A549 (cell line): ENCODE results near the gene NHLRC2. TPM values are rescaled to one million over a fixed set of nuclear protein-coding genes. Genes with fewer than 3 reads are reported as not detected.
"Not testable (repeated sequence)": the region's sequence is repeated elsewhere in the genome, so short reads cannot be mapped to it uniquely, and the experiment has no call there.

ENCODE experiments used
- ATAC-seq, 2 experiments: fragments of 200-7000 bp in 1 of 2; fragments of >200 bp in 1 of 2; cut with Nextera tagmentation in 1 of 2; cut with Tn5 transposase in 1 of 2; 3 replicates each; pipeline versions ENCODE4 v1.8.0 to v1.9.1; 2018 to 2020; ENCODE audit warnings: mild to moderate bottlenecking in 1 of 2, moderate library complexity in 1 of 2
- CTCF ChIA-PET: fragments of 300-600 bp; sonication (Branson Sonifier 250); formaldehyde crosslinking; extraction: SDS; loops from one replicate; lab custom pipeline; 2021; ENCODE audit warnings: antibody characterized with exemption, inconsistent platforms; lab: Yijun Ruan, JAX
- POLR2A ChIA-PET: fragments of 350-600 bp; formaldehyde crosslinking; extraction: SDS; loops from one replicate; lab custom pipeline; 2021; ENCODE audit warnings: antibody characterized with exemption, inconsistent platforms; lab: Yijun Ruan, JAX
- DNase-seq, 2 experiments: peaks; one replicate each; pipeline versions ENCODE4 v3.0.0 to v3.0.0-alpha.2; 2011 to 2016; ENCODE audit warnings: low read depth in 1 of 2, low spot score in 1 of 2
- FAIRE-seq: peaks from 2 replicates; lab custom pipeline; 2011; peaks lifted over from hg19 to GRCh38; lab: Jason Lieb, UNC
- H3K27ac ChIP-seq, 2 experiments: fragments of >200 bp; sonication (Bioruptor Twin); formaldehyde crosslinking; 3 replicates each; pipeline ENCODE4 v1.5.1; 2016 to 2017
- H3K4me1 ChIP-seq: fragments of >200 bp; sonication (Bioruptor Twin); formaldehyde crosslinking; 3 replicates; pipeline ENCODE4 v1.6.1; 2016
- H3K4me2 ChIP-seq: fragments of >200 bp; sonication (Bioruptor Twin); formaldehyde crosslinking; 3 replicates; pipeline ENCODE4 v1.6.1; 2016
- H3K4me3 ChIP-seq: fragments of >200 bp; sonication (Bioruptor Twin); formaldehyde crosslinking; 3 replicates; pipeline ENCODE4 v1.5.1; 2016
- H3K9me3 ChIP-seq: fragments of >200 bp; sonication (Bioruptor Twin); formaldehyde crosslinking; 3 replicates; pipeline ENCODE4 v1.6.1; 2016
- BHLHE40 ChIP-seq: IDR thresholded peaks from 2 replicates; pipeline ENCODE4 v1.6.1; 2012; ENCODE audit warnings: low read depth, low read length, inconsistent platforms
- CTCF ChIP-seq: fragments of >200 bp; sonication (Bioruptor Twin); formaldehyde crosslinking; IDR thresholded peaks from 3 replicates; pipeline ENCODE4 v1.5.1; 2016
- EHF ChIP-seq: fragments of 250-450 bp; sonication (Bioruptor Pico); IDR thresholded peaks from 2 replicates; pipeline ENCODE4 v1.5.0; 2020; ENCODE audit warnings: mild to moderate bottlenecking
- EHMT2 ChIP-seq: fragments of 200-600 bp; sonication (generic); IDR thresholded peaks from 2 replicates; pipeline ENCODE4 v1.6.1; 2016; ENCODE audit warnings: antibody characterized with exemption, low read depth, mild to moderate bottlenecking, moderate library complexity
- ELK1 ChIP-seq: fragments of 150-350 bp; IDR thresholded peaks from 2 replicates; pipeline ENCODE4 v1.6.1; 2014; ENCODE audit warnings: low read depth, mild to moderate bottlenecking, low read length
- FOSB ChIP-seq: fragments of 250-450 bp; sonication (Bioruptor Pico); IDR thresholded peaks from 2 replicates; pipeline ENCODE4 v1.5.0; 2020; ENCODE audit warnings: mild to moderate bottlenecking, moderate library complexity
- JUN ChIP-seq, 2 experiments: fragments of >200 bp; sonication (Bioruptor Twin); formaldehyde crosslinking; IDR thresholded peaks; 2 replicates in 1 of 2; 3 replicates in 1 of 2; pipeline ENCODE4 v1.6.1; 2016 to 2017
- KDM1A ChIP-seq: fragments of 200-600 bp; sonication (generic); IDR thresholded peaks from 2 replicates; pipeline ENCODE4 v1.6.1; 2016; ENCODE audit warnings: low read depth, mild to moderate bottlenecking
- KDM5A ChIP-seq: fragments of 200-600 bp; sonication (generic); IDR thresholded peaks from 2 replicates; pipeline ENCODE4 v1.6.1; 2016; ENCODE audit warnings: antibody characterized with exemption, mild to moderate bottlenecking
- MYC ChIP-seq: IDR thresholded peaks from 2 replicates; pipeline ENCODE4 v1.6.1; 2012; ENCODE audit warnings: mild to moderate bottlenecking, inconsistent platforms, low read length, improper control_type of control experiment, borderline replicate concordance
- NPAS2 ChIP-seq: fragments of 250-450 bp; sonication (Bioruptor Pico); IDR thresholded peaks from 2 replicates; pipeline ENCODE4 v1.8.0; 2022; ENCODE audit warnings: mild to moderate bottlenecking, moderate library complexity, borderline replicate concordance
- RAD21 ChIP-seq, 2 experiments: fragments of >200 bp in 1 of 2; sonication (Bioruptor Twin) in 1 of 2; formaldehyde crosslinking in 1 of 2; IDR thresholded peaks in 1 of 2; conservative IDR thresholded peaks in 1 of 2; 2 replicates in 1 of 2; 3 replicates in 1 of 2; pipeline ENCODE4 v1.6.1; 2012 to 2018; ENCODE audit warnings: inconsistent platforms in 1 of 2
- RARB ChIP-seq: fragments of 250-450 bp; sonication (Bioruptor Pico); IDR thresholded peaks from 2 replicates; pipeline ENCODE4 v1.8.0; 2021; ENCODE audit warnings: mild to moderate bottlenecking, moderate library complexity
- RNF2 ChIP-seq: fragments of 200-600 bp; sonication (generic); IDR thresholded peaks from 2 replicates; pipeline ENCODE4 v1.6.1; 2016; ENCODE audit warnings: low read depth, mild to moderate bottlenecking, antibody characterized with exemption, moderate library complexity, borderline replicate concordance
- TP53 ChIP-seq: fragments of 250-450 bp; sonication (Bioruptor Pico); IDR thresholded peaks from 2 replicates; pipeline ENCODE4 v1.5.0; 2021; ENCODE audit warnings: mild to moderate bottlenecking, moderate library complexity
- USF2 ChIP-seq: fragments of 450-650 bp; IDR thresholded peaks from 2 replicates; pipeline ENCODE4 v1.6.1; 2014; ENCODE audit warnings: antibody characterized with exemption
- ZSCAN20 ChIP-seq: fragments of 250-450 bp; sonication (Bioruptor Pico); IDR thresholded peaks from 2 replicates; pipeline ENCODE4 v1.8.0; 2022; ENCODE audit warnings: mild to moderate bottlenecking, moderate library complexity
- WGBS: methylation state at CpG from one replicate; pipeline ENCODE4 v1.1.6; 2017; ENCODE audit errors: missing lambda C conversion rate; 5-methylcytosine and 5-hydroxymethylcytosine counted together
- polyA plus RNA-seq, 4 experiments: library from polyadenylated mRNA; depleted of rRNA in 3 of 4; stranded (reverse); fragments of >200 nt; fragmentation: RNase III in 1 of 4; extraction: RNeasy Plus Mini Kit Qiagen cat#74134 plus additional on column Dnase treatment in 1 of 4; gene quantifications; 2 replicates in 3 of 4; 3 replicates in 1 of 4; pipeline ENCODE4 v1.2.3, GENCODE V29; 2011 to 2017

Gene NHLRC2
- polyA plus RNA-seq, 2 of the 4 experiments (the other 2 are of a cell fraction) = 4.9 to 17.3 TPM

- no peaks in the 10 kb centered on the region for H3K4me1 ChIP-seq
- H3K4me3 ChIP-seq = no peak overlapping the region
- H3K27ac ChIP-seq = no peak overlapping the region
- POLR2A ChIA-PET = no interaction called here
- ATAC-seq (peak in 1 of 2 experiments; percentile 24; a peak in 1 of 6 replicates), DNase-seq (no peak), FAIRE-seq (no peak)
- no peak for TF ChIP-seq JUN (IDR thresholded peaks at IDR 0.05)
- no peak for TF ChIP-seq EHF (CRISPR knock-in tag)
- no peak for TF ChIP-seq MYC
- TF ChIP-seq USF2 = no peak
- no peak for TF ChIP-seq TP53
- no peak for TF ChIP-seq ELK1
- no peak for TF ChIP-seq KDM5A
- no peak for TF ChIP-seq BHLHE40
- TF ChIP-seq ZSCAN20 = no peak
- TF ChIP-seq RNF2 = no peak
- no peak for TF ChIP-seq NPAS2 (CRISPR knock-in tag)
- TF ChIP-seq KDM1A = no peak
- TF ChIP-seq RARB = no peak
- TF ChIP-seq CTCF = no peak
- no peak for TF ChIP-seq EHMT2
- CTCF ChIA-PET = interaction anchor here (0.8 to 1.3 kb wide), 2 partner anchors 9 to 20 kb away, joined by 3 read pairs; no protein-coding TSS in a partner anchor
- no peaks in the 10 kb centered on the region for H3K9me3 ChIP-seq
- 93% methylated on average over 4 of the region's 4 CpGs for WGBS
- no peak overlapping the region for H3K4me2 ChIP-seq
These were observed 34.5 kb upstream of the NHLRC2 start for GRCh38 chr10:113819989-113820388.

GRCh38 chr10:113820507-113820906, 34.0 kb upstream of the NHLRC2 start:
- 62% methylated on average over 8 of the region's 8 CpGs for WGBS

GRCh38 chr10:113821306-113821705, 33.2 kb upstream of the NHLRC2 start:
- H3K4me1 ChIP-seq, H3K4me2 ChIP-seq, DNase-seq, H3K4me3 ChIP-seq, POLR2A ChIA-PET, FAIRE-seq, H3K9me3 ChIP-seq, ATAC-seq, H3K27ac ChIP-seq: not testable (repeated sequence)
- 53% methylated on average over 3 of the region's 3 CpGs for WGBS
- CTCF ChIA-PET = interaction anchor here (0.5 to 1.4 kb wide), 5 partner anchors 12 to 696 kb away, joined by 3 to 6 read pairs (median 3); no protein-coding TSS in a partner anchor

More at GRCh38 chr10:113820507-113820906, 34.0 kb upstream of the NHLRC2 start:
- FAIRE-seq = no peak
- no peak overlapping the region for H3K4me3 ChIP-seq
- H3K4me1 ChIP-seq = no peaks in the 10 kb centered on the region
- TF ChIP-seq KDM5A (no peak), FOSB (no peak), RAD21 (conservative IDR thresholded peaks at IDR 0.05 in 1 of 2, IDR thresholded peaks at IDR 0.05 in 1 of 2) (0 out of 5 replicates have a peak, but pooled peaks of 1 of the 2 experiments have one; percentile 11)
- TF ChIP-seq, all 56 proteins: peak for 1
- ChIA-PET POLR2A (no interaction called here), CTCF (interaction anchor here (0.8 kb wide), 1 partner anchor 10 kb away, joined by 3 read pairs; no protein-coding TSS in a partner anchor)
- ATAC-seq (peak; percentile 56 to 88; a peak in 5 of 6 replicates), DNase-seq (no peak)
- no peak overlapping the region for H3K4me2 ChIP-seq
- no peaks in the 10 kb centered on the region for H3K9me3 ChIP-seq
- no peak overlapping the region for H3K27ac ChIP-seq
